GM19193 (cell line): ENCODE measurements around the gene RAB11FIP3.

Source experiments
- POLR2A ChIP-seq: IDR thresholded peaks from 4 replicates; pipeline ENCODE4 v1.6.1; 2011; ENCODE audit not compliant: insufficient read depth, insufficient read length; ENCODE audit errors: extremely low read depth

RAB11FIP3 gene

GRCh38 chr16:563072-563644, 137.7 kb downstream of the RAB11FIP3 start:
- TF ChIP-seq POLR2A: no peak

GRCh38 chr16:564690-565418, 139.4 kb downstream of the RAB11FIP3 start:
- TF ChIP-seq POLR2A: no peak

GRCh38 chr16:565419-566330, 140.2 kb downstream of the RAB11FIP3 start:
- no peak for TF ChIP-seq POLR2A

- peak; percentile 63 for TF ChIP-seq POLR2A
These were observed 141.3 kb downstream of the RAB11FIP3 start, which contains the start of gene NHLRC4 for GRCh38 chr16:566475-567372. TSS of gene NHLRC4 (plus strand) at chr16:567005. CDS start at chr16:568048, 1,043 bp downstream.

- TF ChIP-seq POLR2A: no peak
These were observed 142.2 kb downstream of the RAB11FIP3 start for GRCh38 chr16:567373-568256.

- TF ChIP-seq POLR2A: no peak
These were observed 143.2 kb downstream of the RAB11FIP3 start for GRCh38 chr16:568401-569258.

- peak; percentile 65 for TF ChIP-seq POLR2A
These were observed 144.2 kb downstream of the RAB11FIP3 start, which contains the start of gene PIGQ for GRCh38 chr16:569445-570254. TSS of gene PIGQ (plus strand) at chr16:569968. CDS start at chr16:574075, 4,107 bp downstream.
